Activated T-cell treated with anti-CD3 and anti-CD28 coated beads, Interleukin-2, amount 50 U/mL, for 72 hours (primary cell): ENCODE results near the gene ZSCAN21. TPM values are rescaled to one million over a fixed set of nuclear protein-coding genes. Genes with fewer than 3 reads are reported as not detected.

Source experiments
- ATAC-seq, 2 donors: fragments of 150-1000 bp; cut with Tn5 transposase; replicated peaks in 1 of 2; 2 replicates each; pipeline ENCODE4 v1.10.0; 2021; ENCODE audit warnings: moderate library complexity in 2 of 2, mild to moderate bottlenecking in 1 of 2
- DNase-seq, 2 donors: peaks; one replicate each; pipeline ENCODE4 v3.0.0; 2021 to 2022; ENCODE audit warnings: mixed read lengths in 1 of 2
- H3K27ac Mint-ChIP-seq: one replicate; pipeline ENCODE4 v1.8.0; 2022; ENCODE audit warnings: mild to moderate bottlenecking, moderate library complexity, mixed read lengths
- H3K27me3 Mint-ChIP-seq: one replicate; pipeline ENCODE4 v1.8.0; 2022; ENCODE audit warnings: low read depth, mixed read lengths
- H3K36me3 Mint-ChIP-seq, 2 donors: one replicate each; pipeline ENCODE4 v1.8.0; 2022; ENCODE audit warnings: mixed read lengths in 2 of 2, mild to moderate bottlenecking in 1 of 2; ENCODE audit not compliant: insufficient read depth in 2 of 2
- H3K4me1 Mint-ChIP-seq: one replicate; pipeline ENCODE4 v1.8.0; 2022; ENCODE audit warnings: low read depth, mixed read lengths
- H3K4me3 Mint-ChIP-seq, 2 donors: one replicate each; pipeline ENCODE4 v1.8.0; 2022; ENCODE audit warnings: mild to moderate bottlenecking in 2 of 2, mixed read lengths in 2 of 2, moderate library complexity in 2 of 2
- H3K9me3 Mint-ChIP-seq, 2 donors: one replicate each; pipeline ENCODE4 v1.8.0; 2022; ENCODE audit warnings: mixed read lengths in 2 of 2
- total RNA-seq, 2 donors: library from RNA; stranded (reverse); gene quantifications; one replicate each; pipeline ENCODE4 v1.2.3, GENCODE V29; 2022

Gene ZSCAN21
- total RNA-seq, 2 donors from 2014 or later = 8.4 to 12.4 TPM

DNA sequence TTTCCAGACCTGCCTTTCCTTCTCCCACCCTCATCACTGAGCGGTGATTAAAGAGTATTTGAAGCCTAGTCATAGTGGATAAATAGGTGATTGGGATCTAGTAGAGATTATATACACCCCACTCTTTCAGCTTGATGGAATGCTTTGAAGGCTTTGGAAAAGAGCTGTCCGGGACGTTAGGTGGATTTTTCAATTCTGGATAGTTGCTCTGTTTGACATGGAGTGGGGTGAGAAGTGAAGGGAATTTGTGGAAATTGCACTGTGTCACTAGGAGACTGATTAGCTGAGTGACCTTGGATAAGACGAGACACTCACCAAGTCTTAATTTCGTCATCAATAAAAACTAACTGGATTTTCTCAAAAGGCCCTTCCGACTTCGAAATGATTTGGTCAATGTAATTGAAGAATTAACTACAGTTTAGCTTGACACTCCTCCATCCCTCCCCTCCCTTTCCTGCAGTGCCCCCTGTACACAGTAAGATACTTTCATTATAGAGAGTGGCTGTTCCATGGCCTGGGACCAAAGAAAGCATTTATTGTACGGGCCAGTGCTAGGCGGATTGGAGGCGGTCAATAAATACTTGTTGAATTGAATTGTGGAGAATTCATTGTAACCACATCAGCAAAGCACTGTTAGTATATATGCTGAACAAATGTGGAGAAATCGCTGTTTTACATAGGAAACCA is 33.2 kb upstream of the ZSCAN21 start:
- Mint-ChIP-seq H3K4me3 (peak overlapping the region; percentile 91 to 93), H3K4me1 (peaks cover 65% of the 10 kb centered on the region), H3K27ac (peak overlapping the region; percentile 88), H3K27me3 (no peaks in the 10 kb centered on the region), H3K9me3 (no peaks in the 10 kb centered on the region), H3K36me3 (peaks cover 7% of the 10 kb centered on the region in 2 donors)
- ATAC-seq = no peak
- DNase-seq = no peak

DNA sequence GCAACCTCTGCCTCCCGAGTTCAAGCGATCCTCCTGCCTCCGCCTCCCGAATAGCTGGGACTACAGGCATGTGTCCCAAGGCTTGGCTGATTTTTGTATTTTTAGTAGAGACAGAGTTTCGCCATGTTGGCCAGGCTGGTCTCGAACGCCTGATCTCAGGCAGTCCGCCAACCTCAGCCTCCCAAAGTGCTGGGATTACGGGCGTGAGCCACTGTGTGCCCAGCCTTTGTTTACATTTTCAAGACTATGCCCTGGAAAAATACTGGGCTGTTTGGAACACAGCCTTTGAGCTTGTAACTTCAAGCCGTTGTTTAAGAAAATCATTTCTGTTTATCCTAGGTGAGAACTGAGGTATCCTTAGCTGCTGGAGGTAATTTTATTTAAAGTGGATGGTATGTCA is 32.3 kb upstream of the ZSCAN21 start:
- H3K27ac Mint-ChIP-seq = peak overlapping the region; percentile 79
- DNase-seq (no peak), ATAC-seq (no peak)
- peaks cover 74% of the 10 kb centered on the region for H3K4me1 Mint-ChIP-seq
- H3K27me3 Mint-ChIP-seq = no peaks in the 10 kb centered on the region
- no peaks in the 10 kb centered on the region for H3K9me3 Mint-ChIP-seq
- peak overlapping the region; percentile 30 to 63 for H3K4me3 Mint-ChIP-seq
- H3K36me3 Mint-ChIP-seq = peaks cover 7 to 13% of the 10 kb centered on the region in 2 donors

GRCh38 chr7:100017875-100018274 is 31.7 kb upstream of the ZSCAN21 start:
- peaks cover 7 to 14% of the 10 kb centered on the region in 2 donors for H3K36me3 Mint-ChIP-seq
- H3K9me3 Mint-ChIP-seq = no peaks in the 10 kb centered on the region
- no peaks in the 10 kb centered on the region for H3K27me3 Mint-ChIP-seq
- ATAC-seq = no peak
- no peak for DNase-seq
- H3K4me1 Mint-ChIP-seq = peaks cover 78% of the 10 kb centered on the region
- peak overlapping the region in 1 of 2 donors; percentile 30 for H3K4me3 Mint-ChIP-seq
- peak overlapping the region; percentile 79 for H3K27ac Mint-ChIP-seq

DNA sequence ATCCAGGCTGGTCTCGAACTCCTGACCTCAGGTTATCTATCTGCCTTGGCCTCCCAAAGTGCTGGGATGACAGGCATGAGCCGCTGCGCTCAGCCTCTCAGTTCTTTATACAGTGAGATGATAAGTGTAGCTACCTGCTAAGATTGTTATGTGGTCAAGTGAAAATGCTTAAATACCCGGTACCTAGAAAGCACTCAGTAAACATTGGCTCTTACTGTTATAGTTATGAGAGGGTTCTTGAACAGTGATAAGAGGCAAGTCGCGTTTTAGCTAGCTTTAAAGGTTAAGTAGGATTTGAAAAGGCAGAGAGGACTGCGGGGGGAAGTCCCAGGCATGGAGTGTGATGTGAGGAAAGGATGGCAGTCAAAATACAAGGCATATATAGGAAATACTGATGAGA is 29.7 kb upstream of the ZSCAN21 start:
- H3K4me1 Mint-ChIP-seq = peaks cover 72% of the 10 kb centered on the region
- H3K4me3 Mint-ChIP-seq = peak overlapping the region in 1 of 2 donors; percentile 28
- H3K9me3 Mint-ChIP-seq = no peaks in the 10 kb centered on the region
- ATAC-seq = no peak
- H3K27ac Mint-ChIP-seq = peak overlapping the region; percentile 45
- peaks cover 15 to 30% of the 10 kb centered on the region in 2 donors for H3K36me3 Mint-ChIP-seq
- no peak for DNase-seq
- no peaks in the 10 kb centered on the region for H3K27me3 Mint-ChIP-seq

- peaks cover 15 to 41% of the 10 kb centered on the region in 2 donors for H3K36me3 Mint-ChIP-seq
- ATAC-seq = peak; percentile 45 to 47
These were observed 28.3 kb upstream of the ZSCAN21 start for GRCh38 chr7:100021297-100021696.

GRCh38 chr7:100022621-100023020 is 27.0 kb upstream of the ZSCAN21 start:
- no peak overlapping the region for H3K4me3 Mint-ChIP-seq
- ATAC-seq = no peak
- no peaks in the 10 kb centered on the region for H3K9me3 Mint-ChIP-seq
- peaks cover 63% of the 10 kb centered on the region for H3K4me1 Mint-ChIP-seq
- H3K27me3 Mint-ChIP-seq = no peaks in the 10 kb centered on the region
- H3K36me3 Mint-ChIP-seq = peaks cover 15 to 42% of the 10 kb centered on the region in 2 donors
- no peak for DNase-seq
- H3K27ac Mint-ChIP-seq = peak overlapping the region; percentile 75

More at GRCh38 chr7:100021297-100021696, 28.3 kb upstream of the ZSCAN21 start:
- H3K27me3 Mint-ChIP-seq = no peaks in the 10 kb centered on the region
- H3K4me1 Mint-ChIP-seq = peaks cover 73% of the 10 kb centered on the region
- H3K9me3 Mint-ChIP-seq = no peaks in the 10 kb centered on the region
- DNase-seq = peak in 1 of 2 donors; percentile 24
- peak overlapping the region; percentile 88 for H3K27ac Mint-ChIP-seq
- peak overlapping the region; percentile 17 to 57 for H3K4me3 Mint-ChIP-seq

- H3K9me3 Mint-ChIP-seq = no peaks in the 10 kb centered on the region
These were observed 26.0 kb upstream of the ZSCAN21 start for GRCh38 chr7:100023526-100023925.

GRCh38 chr7:100024020-100024619 is 25.5 kb upstream of the ZSCAN21 start:
- Mint-ChIP-seq H3K36me3 (peaks cover 12 to 38% of the 10 kb centered on the region in 2 donors), H3K27me3 (no peaks in the 10 kb centered on the region), H3K4me1 (peaks cover 52% of the 10 kb centered on the region), H3K27ac (peak overlapping the region; percentile 27), H3K4me3 (no peak overlapping the region), H3K9me3 (no peaks in the 10 kb centered on the region)
- DNase-seq (no peak), ATAC-seq (no peak)

More at GRCh38 chr7:100023526-100023925, 26.0 kb upstream of the ZSCAN21 start:
- H3K4me1 Mint-ChIP-seq = peaks cover 55% of the 10 kb centered on the region
- ATAC-seq (no peak), DNase-seq (no peak)
- no peak overlapping the region for H3K4me3 Mint-ChIP-seq
- H3K27me3 Mint-ChIP-seq = no peaks in the 10 kb centered on the region
- peaks cover 12 to 38% of the 10 kb centered on the region in 2 donors for H3K36me3 Mint-ChIP-seq
- H3K27ac Mint-ChIP-seq = peak overlapping the region; percentile 19

DNA sequence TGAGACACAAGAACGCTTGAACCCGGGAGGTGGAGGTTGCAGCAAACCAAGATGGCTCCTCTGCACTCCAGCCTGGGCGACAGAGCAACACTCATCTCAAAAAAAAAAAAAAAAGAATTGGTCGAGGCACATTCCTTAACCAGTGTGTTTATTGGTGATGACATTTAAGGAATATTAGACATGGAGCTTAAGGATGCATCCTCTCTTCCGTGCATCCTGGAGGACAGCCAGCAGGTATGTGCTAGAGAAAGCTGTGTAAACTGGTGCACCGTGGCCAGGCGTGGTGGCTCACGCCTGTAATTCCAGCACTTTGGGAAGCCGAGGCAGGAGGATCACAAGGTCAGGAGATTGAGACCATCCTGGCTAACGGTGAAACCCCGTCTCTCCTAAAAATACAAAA is 22.4 kb upstream of the ZSCAN21 start:
- DNase-seq (no peak), ATAC-seq (no peak)
- peaks cover 35% of the 10 kb centered on the region for H3K4me1 Mint-ChIP-seq
- no peak overlapping the region for H3K4me3 Mint-ChIP-seq
- no peak overlapping the region for H3K27ac Mint-ChIP-seq
- H3K9me3 Mint-ChIP-seq = no peaks in the 10 kb centered on the region
- H3K27me3 Mint-ChIP-seq = no peaks in the 10 kb centered on the region
- peaks cover 20 to 48% of the 10 kb centered on the region in 2 donors for H3K36me3 Mint-ChIP-seq

GRCh38 chr7:100029596-100029995 is 20.0 kb upstream of the ZSCAN21 start:
- H3K27me3 Mint-ChIP-seq = no peaks in the 10 kb centered on the region
- no peaks in the 10 kb centered on the region for H3K9me3 Mint-ChIP-seq
- no peak overlapping the region for H3K4me3 Mint-ChIP-seq
- no peak for DNase-seq
- peaks cover 16 to 51% of the 10 kb centered on the region in 2 donors for H3K36me3 Mint-ChIP-seq
- no peak for ATAC-seq
- H3K27ac Mint-ChIP-seq = no peak overlapping the region
- H3K4me1 Mint-ChIP-seq = peaks cover 21% of the 10 kb centered on the region

- Mint-ChIP-seq H3K4me3 (no peak overlapping the region), H3K27me3 (no peaks in the 10 kb centered on the region), H3K4me1 (peaks cover 12% of the 10 kb centered on the region), H3K27ac (no peak overlapping the region), H3K36me3 (peaks cover 16 to 51% of the 10 kb centered on the region in 2 donors), H3K9me3 (no peaks in the 10 kb centered on the region)
- DNase-seq (no peak), ATAC-seq (no peak)
These were observed 16.0 kb upstream of the ZSCAN21 start for GRCh38 chr7:100033526-100033925.

DNA sequence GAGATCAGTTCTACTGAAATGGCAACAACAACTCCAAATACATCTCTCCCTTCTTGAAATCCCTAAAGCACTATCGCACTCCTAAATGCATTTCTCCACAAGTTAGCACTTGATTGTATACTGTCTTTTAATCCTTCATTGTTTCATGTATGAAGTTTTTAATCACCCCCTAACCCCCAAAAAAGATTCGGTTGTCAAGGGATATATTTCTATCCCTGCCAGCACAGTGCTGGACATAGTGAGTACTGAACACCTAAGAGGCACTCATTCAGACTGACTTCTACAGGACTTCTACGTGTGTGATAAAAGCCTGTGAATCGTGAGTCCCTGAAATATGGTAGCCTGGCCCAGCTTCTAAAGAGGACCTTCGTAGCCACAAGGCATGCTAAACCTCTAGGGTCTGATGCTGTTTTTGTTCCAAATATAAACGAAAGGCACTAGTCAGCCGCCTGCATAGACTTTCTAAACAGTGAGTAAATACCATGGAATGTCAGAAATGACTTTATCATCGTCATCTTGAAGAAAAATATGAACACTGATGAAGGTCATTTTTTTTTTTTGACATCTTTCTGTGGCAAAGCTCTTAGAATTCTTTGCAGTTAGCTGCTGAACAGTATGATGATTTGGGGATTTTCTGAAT is 14.6 kb upstream of the ZSCAN21 start:
- Mint-ChIP-seq H3K4me3 (no peak overlapping the region), H3K27me3 (no peaks in the 10 kb centered on the region), H3K27ac (no peak overlapping the region), H3K4me1 (peaks cover 10% of the 10 kb centered on the region), H3K9me3 (no peaks in the 10 kb centered on the region), H3K36me3 (peaks cover 15 to 50% of the 10 kb centered on the region in 2 donors)
- DNase-seq (no peak), ATAC-seq (peak in 1 of 2 donors; percentile 54)

DNA sequence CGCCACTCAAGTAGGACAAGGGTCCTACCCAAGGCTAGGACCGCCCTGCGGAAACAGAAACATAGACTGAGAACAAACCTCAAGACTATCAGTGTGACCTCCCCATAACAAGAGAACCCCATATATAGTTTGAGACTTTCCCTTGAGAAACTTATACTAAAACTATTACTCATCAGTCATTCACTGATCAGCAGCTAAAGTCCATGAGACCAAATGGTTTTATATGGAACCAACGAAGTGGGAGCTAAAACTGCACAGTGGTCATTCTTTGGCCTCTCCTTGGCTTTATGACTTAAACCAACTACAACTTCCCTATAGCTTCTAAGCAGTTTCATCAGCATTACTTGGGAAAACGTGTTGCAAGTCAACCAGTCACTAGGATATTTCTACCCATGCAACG is 13.7 kb upstream of the ZSCAN21 start:
- H3K4me1 Mint-ChIP-seq = peaks cover 10% of the 10 kb centered on the region
- no peaks in the 10 kb centered on the region for H3K9me3 Mint-ChIP-seq
- DNase-seq = no peak
- H3K36me3 Mint-ChIP-seq = peaks cover 11 to 43% of the 10 kb centered on the region in 2 donors
- H3K27ac Mint-ChIP-seq = no peak overlapping the region
- no peaks in the 10 kb centered on the region for H3K27me3 Mint-ChIP-seq
- ATAC-seq = peak in 1 of 2 donors; percentile 17
- no peak overlapping the region for H3K4me3 Mint-ChIP-seq
